ENCODE data around the gene MOB3B. TPM values are rescaled to one million over a fixed set of nuclear protein-coding genes. Genes with fewer than 3 reads are reported as not detected.

Gene MOB3B
- total and polyA plus RNA-seq, 7 experiments from 2014 or later = 0.07 to 1.8 (median 0.72) TPM; not detected in 1

DNA sequence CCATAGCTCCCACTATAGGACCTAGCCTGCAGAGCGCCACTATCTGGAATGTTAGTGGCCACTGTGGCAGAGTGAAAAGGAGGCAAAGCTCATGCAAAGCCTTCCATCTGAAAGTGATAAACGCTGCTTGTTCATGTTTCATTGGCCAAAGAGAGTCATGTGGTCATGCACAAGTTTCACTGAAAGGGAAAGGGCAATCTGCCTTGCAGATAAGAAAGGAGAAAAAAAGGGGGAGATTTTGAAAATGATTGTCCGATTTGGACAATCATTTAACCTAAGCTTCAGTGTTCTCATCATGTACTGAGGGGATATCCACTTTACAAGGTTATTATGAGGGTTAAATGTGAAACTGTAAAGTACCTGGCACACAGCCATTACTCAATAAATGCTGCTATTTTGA is 9.0 kb upstream of the MOB3B start:
- Mint-ChIP-seq H3K36me3 (peaks cover 0 to 31% (median 15%) of the 10 kb centered on the region in 5 donors), H3K4me1 (peaks cover 0 to 3% (median 0%) of the 10 kb centered on the region in 7 donors), H3K4me3 (no peak overlapping the region), H3K27me3 (no peaks in the 10 kb centered on the region), H3K27ac (no peak overlapping the region), H3K9me3 (no peaks in the 10 kb centered on the region)
- POLR2A ChIA-PET = no interaction called here
- Histone ChIP-seq H3K27ac (ENCODE audit: low read depth, low read length) (no peak overlapping the region), H3K4me3 (ENCODE audit: low read length) (no peak overlapping the region), H3K27me3 (ENCODE audit: control insufficient read depth in 2 of 2, insufficient read depth in 2 of 2, low read length in 2 of 2) (no peaks in the 10 kb centered on the region), H3K4me1 (ENCODE audit: control insufficient read depth in 2 of 2, insufficient read depth in 2 of 2, low read length in 2 of 2) (no peaks in the 10 kb centered on the region), H3K36me3 (ENCODE audit: control insufficient read depth in 2 of 3, insufficient read depth in 3 of 3, low read length in 3 of 3) (peaks cover 0 to 20% (median 0%) of the 10 kb centered on the region in 3 experiments), H3K9me3 (ENCODE audit: control insufficient read depth in 2 of 3, low read length in 3 of 3) (no peaks in the 10 kb centered on the region)
- intact Hi-C loops (cut with micrococcal nuclease) = no loop called here
- no peak for ATAC-seq
- CTCF ChIA-PET = no interaction called here
- DNase-seq = no peak

GRCh38 chr9:27537756-27538155 is 8.1 kb upstream of the MOB3B start:
- no peaks in the 10 kb centered on the region for H3K27me3 Mint-ChIP-seq

DNA sequence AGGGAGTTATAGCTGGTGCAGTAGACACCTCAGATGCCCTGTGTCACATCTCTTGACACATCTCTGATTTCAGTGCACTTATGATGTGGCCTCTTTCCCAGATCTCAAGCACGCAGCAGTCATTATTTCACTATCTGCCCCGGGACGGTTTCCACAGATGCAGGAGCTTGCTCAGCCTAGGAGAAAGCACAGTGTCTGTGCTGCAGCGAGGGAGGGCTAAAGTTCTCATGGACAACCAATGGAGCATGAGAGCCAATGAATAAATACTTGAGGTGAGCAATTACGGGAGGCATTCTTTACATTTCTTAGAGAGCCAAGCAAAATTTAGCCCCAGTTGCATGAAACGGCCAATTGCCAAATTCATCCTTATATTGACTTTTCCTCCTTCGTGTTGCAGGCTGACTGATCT is 7.4 kb upstream of the MOB3B start:
- H3K4me1 ChIP-seq (ENCODE audit: control insufficient read depth in 2 of 2, insufficient read depth in 2 of 2, low read length in 2 of 2) = no peaks in the 10 kb centered on the region
- DNase-seq = no peak
- H3K27ac ChIP-seq (ENCODE audit: low read depth, low read length) = no peak overlapping the region
- POLR2A ChIA-PET = no interaction called here
- CTCF ChIA-PET = no interaction called here
- Mint-ChIP-seq H3K36me3 (peaks cover 0 to 18% (median 11%) of the 10 kb centered on the region in 5 donors), H3K27ac (no peak overlapping the region), H3K27me3 (no peaks in the 10 kb centered on the region), H3K4me3 (no peak overlapping the region), H3K9me3 (no peaks in the 10 kb centered on the region), H3K4me1 (peaks cover 0 to 3% (median 0%) of the 10 kb centered on the region in 7 donors)
- intact Hi-C loops (cut with micrococcal nuclease) = no loop called here
- no peaks in the 10 kb centered on the region for H3K9me3 ChIP-seq (ENCODE audit: control insufficient read depth in 2 of 3, low read length in 3 of 3)
- no peak overlapping the region for H3K4me3 ChIP-seq (ENCODE audit: low read length)
- H3K27me3 ChIP-seq (ENCODE audit: control insufficient read depth in 2 of 2, insufficient read depth in 2 of 2, low read length in 2 of 2) = no peaks in the 10 kb centered on the region
- H3K36me3 ChIP-seq (ENCODE audit: control insufficient read depth in 2 of 3, insufficient read depth in 3 of 3, low read length in 3 of 3) = peaks cover 0 to 11% (median 0%) of the 10 kb centered on the region in 3 experiments
- no peak for ATAC-seq

More at GRCh38 chr9:27537756-27538155, 8.1 kb upstream of the MOB3B start:
- Mint-ChIP-seq H3K27ac (no peak overlapping the region), H3K36me3 (peaks cover 0 to 24% (median 11%) of the 10 kb centered on the region in 5 donors), H3K4me3 (no peak overlapping the region), H3K9me3 (no peaks in the 10 kb centered on the region), H3K4me1 (peaks cover 0 to 3% (median 0%) of the 10 kb centered on the region in 7 donors)
- Histone ChIP-seq H3K27ac (ENCODE audit: low read depth, low read length) (no peak overlapping the region), H3K4me3 (ENCODE audit: low read length) (no peak overlapping the region), H3K27me3 (ENCODE audit: control insufficient read depth in 2 of 2, insufficient read depth in 2 of 2, low read length in 2 of 2) (no peaks in the 10 kb centered on the region), H3K4me1 (ENCODE audit: control insufficient read depth in 2 of 2, insufficient read depth in 2 of 2, low read length in 2 of 2) (no peaks in the 10 kb centered on the region), H3K9me3 (ENCODE audit: control insufficient read depth in 2 of 3, low read length in 3 of 3) (no peaks in the 10 kb centered on the region), H3K36me3 (ENCODE audit: control insufficient read depth in 2 of 3, insufficient read depth in 3 of 3, low read length in 3 of 3) (peaks cover 0 to 17% (median 0%) of the 10 kb centered on the region in 3 experiments)
- intact Hi-C loops (cut with micrococcal nuclease) = no loop called here
- ChIA-PET CTCF (no interaction called here), POLR2A (no interaction called here)
- no peak for ATAC-seq
- DNase-seq = no peak

DNA sequence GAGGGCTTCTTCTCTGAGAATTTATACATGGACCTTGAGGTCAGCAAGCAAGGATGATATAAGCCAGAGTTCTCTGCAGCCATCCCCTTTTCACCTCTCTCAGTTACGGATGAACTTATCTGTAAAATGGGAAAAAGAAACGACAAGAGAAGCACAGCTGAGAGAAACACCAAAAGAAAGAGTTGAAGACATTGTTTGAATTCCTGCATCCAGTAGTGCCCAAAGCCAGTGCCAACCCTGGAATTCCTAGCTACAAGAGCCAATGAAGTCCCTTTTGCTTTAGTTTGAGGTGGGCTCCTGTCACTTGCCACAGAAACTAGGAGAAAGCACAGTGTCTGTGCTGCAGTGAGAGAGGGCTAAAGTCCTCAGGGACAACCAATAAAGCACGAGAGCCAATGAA is 6.6 kb upstream of the MOB3B start:
- ATAC-seq (no peak), DNase-seq (no peak)
- Mint-ChIP-seq H3K4me1 (peaks cover 0 to 3% (median 0%) of the 10 kb centered on the region in 7 donors), H3K9me3 (no peaks in the 10 kb centered on the region), H3K4me3 (no peak overlapping the region), H3K27ac (no peak overlapping the region), H3K36me3 (peaks cover 0 to 18% (median 11%) of the 10 kb centered on the region in 5 donors), H3K27me3 (peaks cover 0 to 4% (median 0%) of the 10 kb centered on the region in 5 donors)
- intact Hi-C loops (cut with micrococcal nuclease) = no loop called here
- peaks cover 0 to 11% (median 0%) of the 10 kb centered on the region in 3 experiments for H3K36me3 ChIP-seq (ENCODE audit: control insufficient read depth in 2 of 3, insufficient read depth in 3 of 3, low read length in 3 of 3)
- H3K27me3 ChIP-seq (ENCODE audit: control insufficient read depth in 2 of 2, insufficient read depth in 2 of 2, low read length in 2 of 2) = no peaks in the 10 kb centered on the region
- H3K4me1 ChIP-seq (ENCODE audit: control insufficient read depth in 2 of 2, insufficient read depth in 2 of 2, low read length in 2 of 2) = no peaks in the 10 kb centered on the region
- H3K4me3 ChIP-seq (ENCODE audit: low read length) = no peak overlapping the region
- ChIA-PET CTCF (no interaction called here), POLR2A (no interaction called here)
- H3K9me3 ChIP-seq (ENCODE audit: control insufficient read depth in 2 of 3, low read length in 3 of 3) = no peaks in the 10 kb centered on the region
- no peak overlapping the region for H3K27ac ChIP-seq (ENCODE audit: low read depth, low read length)

DNA sequence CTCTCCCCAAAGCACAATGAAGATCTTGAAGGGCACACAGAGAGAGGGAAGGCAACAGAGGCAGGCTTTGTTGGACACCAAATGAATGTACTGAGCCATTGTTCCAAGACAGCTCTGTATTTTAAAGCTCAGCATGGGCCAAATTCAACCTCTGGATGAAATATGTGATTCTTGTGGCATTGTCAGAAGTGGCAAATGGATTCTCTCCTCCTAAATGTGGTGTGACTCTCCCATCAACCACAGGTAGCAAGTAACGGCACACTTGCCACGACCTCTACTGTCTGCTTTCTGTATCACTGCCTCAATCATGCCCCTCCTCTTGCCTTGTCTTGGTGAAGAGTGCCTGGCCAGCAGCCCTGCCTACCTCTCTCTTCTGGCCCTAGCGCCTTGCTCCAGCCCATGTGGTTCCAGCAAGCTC is 6.1 kb upstream of the MOB3B start:
- Mint-ChIP-seq H3K4me1 (peaks cover 0 to 3% (median 0%) of the 10 kb centered on the region in 7 donors), H3K9me3 (no peaks in the 10 kb centered on the region)

GRCh38 chr9:27534658-27535209 is 5.1 kb upstream of the MOB3B start:
- POLR2A ChIA-PET = no interaction called here
- H3K4me3 ChIP-seq (ENCODE audit: low read length) = no peak overlapping the region
- Mint-ChIP-seq H3K36me3 (peaks cover 0 to 18% (median 11%) of the 10 kb centered on the region in 5 donors), H3K4me3 (no peak overlapping the region), H3K9me3 (no peaks in the 10 kb centered on the region), H3K4me1 (peaks cover 0 to 5% (median 0%) of the 10 kb centered on the region in 7 donors), H3K27ac (peak overlapping the region in 1 of 9 donors; percentile 48), H3K27me3 (peaks cover 0 to 8% (median 0%) of the 10 kb centered on the region in 5 donors)
- H3K27me3 ChIP-seq (ENCODE audit: control insufficient read depth in 2 of 2, insufficient read depth in 2 of 2, low read length in 2 of 2) = no peaks in the 10 kb centered on the region
- H3K36me3 ChIP-seq (ENCODE audit: control insufficient read depth in 2 of 3, insufficient read depth in 3 of 3, low read length in 3 of 3) = peaks cover 0 to 8% (median 0%) of the 10 kb centered on the region in 3 experiments
- no peak for ATAC-seq
- H3K9me3 ChIP-seq (ENCODE audit: control insufficient read depth in 2 of 3, low read length in 3 of 3) = no peaks in the 10 kb centered on the region
- DNase-seq = no peak
- H3K4me1 ChIP-seq (ENCODE audit: control insufficient read depth in 2 of 2, insufficient read depth in 2 of 2, low read length in 2 of 2) = no peaks in the 10 kb centered on the region
- CTCF ChIA-PET = interaction anchor here (0.6 kb wide), 1 partner anchor 9 kb away, joined by 3 read pairs; no protein-coding TSS in a partner anchor
- intact Hi-C loops (cut with micrococcal nuclease) = no loop called here
- H3K27ac ChIP-seq (ENCODE audit: low read depth, low read length) = no peak overlapping the region

More for the DNA sequence above, 6.1 kb upstream of the MOB3B start:
- Histone ChIP-seq H3K4me1 (ENCODE audit: control insufficient read depth in 2 of 2, insufficient read depth in 2 of 2, low read length in 2 of 2) (no peaks in the 10 kb centered on the region), H3K4me3 (ENCODE audit: low read length) (no peak overlapping the region), H3K27ac (ENCODE audit: low read depth, low read length) (no peak overlapping the region), H3K36me3 (ENCODE audit: control insufficient read depth in 2 of 3, insufficient read depth in 3 of 3, low read length in 3 of 3) (peaks cover 0 to 11% (median 0%) of the 10 kb centered on the region in 3 experiments), H3K27me3 (ENCODE audit: control insufficient read depth in 2 of 2, insufficient read depth in 2 of 2, low read length in 2 of 2) (no peaks in the 10 kb centered on the region), H3K9me3 (ENCODE audit: control insufficient read depth in 2 of 3, low read length in 3 of 3) (no peaks in the 10 kb centered on the region)
- Mint-ChIP-seq H3K36me3 (peaks cover 0 to 18% (median 11%) of the 10 kb centered on the region in 5 donors), H3K4me3 (no peak overlapping the region), H3K27me3 (peaks cover 0 to 8% (median 0%) of the 10 kb centered on the region in 5 donors), H3K27ac (no peak overlapping the region)
- ChIA-PET POLR2A (no interaction called here), CTCF (interaction anchor here (0.6 kb wide), 1 partner anchor 10 kb away, joined by 3 read pairs; no protein-coding TSS in a partner anchor)
- DNase-seq (no peak), ATAC-seq (no peak)
- intact Hi-C loops (cut with micrococcal nuclease) = no loop called here

GRCh38 chr9:27534131-27534530 is 4.5 kb upstream of the MOB3B start:
- Histone ChIP-seq H3K4me3 (ENCODE audit: low read length) (no peak overlapping the region), H3K4me1 (ENCODE audit: control insufficient read depth in 2 of 2, insufficient read depth in 2 of 2, low read length in 2 of 2) (no peaks in the 10 kb centered on the region), H3K27me3 (ENCODE audit: control insufficient read depth in 2 of 2, insufficient read depth in 2 of 2, low read length in 2 of 2) (no peaks in the 10 kb centered on the region), H3K9me3 (ENCODE audit: control insufficient read depth in 2 of 3, low read length in 3 of 3) (no peaks in the 10 kb centered on the region), H3K27ac (ENCODE audit: low read depth, low read length) (no peak overlapping the region), H3K36me3 (ENCODE audit: control insufficient read depth in 2 of 3, insufficient read depth in 3 of 3, low read length in 3 of 3) (peaks cover 0 to 8% (median 0%) of the 10 kb centered on the region in 3 experiments)
- CTCF ChIA-PET = interaction anchor here (0.8 kb wide), 1 partner anchor 202 kb away, joined by 3 read pairs; no protein-coding TSS in a partner anchor
- ATAC-seq (no peak), DNase-seq (no peak)
- POLR2A ChIA-PET = no interaction called here
- Mint-ChIP-seq H3K9me3 (no peaks in the 10 kb centered on the region), H3K4me3 (no peak overlapping the region), H3K4me1 (peaks cover 0 to 6% (median 0%) of the 10 kb centered on the region in 7 donors), H3K36me3 (peaks cover 0 to 18% (median 11%) of the 10 kb centered on the region in 5 donors), H3K27me3 (peaks cover 0 to 8% (median 0%) of the 10 kb centered on the region in 5 donors), H3K27ac (no peak overlapping the region)
- intact Hi-C loops (cut with micrococcal nuclease) = no loop called here
